GM20000 (cell line): Measurements from ENCODE around the gene SPATA22.

ENCODE experiments used
- DNase-seq: peaks from one replicate; pipeline ENCODE4 v3.0.0; 2012; ENCODE audit warnings: low spot score
- CTCF ChIP-seq: IDR thresholded peaks from 2 replicates; pipeline ENCODE4 v1.5.1; 2012; ENCODE audit warnings: mild to moderate bottlenecking, control low read depth; ENCODE audit errors: extremely low read depth, missing control alignments

SPATA22 gene

GRCh38 chr17:3507869-3508268 is 36.2 kb upstream of the SPATA22 start:
- DNase-seq, result no peak
- TF ChIP-seq CTCF, result no peak

GRCh38 chr17:3507071-3507470 is 35.5 kb upstream of the SPATA22 start:
- no peak for DNase-seq
- no peak for TF ChIP-seq CTCF

- no peak for DNase-seq
- no peak for TF ChIP-seq CTCF
Measured at GRCh38 chr17:3506054-3506453, 34.4 kb upstream of the SPATA22 start.

- TF ChIP-seq CTCF, result no peak
- DNase-seq, result no peak
Measured at GRCh38 chr17:3505008-3505407, 33.4 kb upstream of the SPATA22 start.

- DNase-seq, result no peak
- TF ChIP-seq CTCF, result no peak
Measured at GRCh38 chr17:3503285-3503684, 31.7 kb upstream of the SPATA22 start.

- TF ChIP-seq CTCF, result no peak
- no peak for DNase-seq
Measured at GRCh38 chr17:3502466-3502865, 30.8 kb upstream of the SPATA22 start.

GRCh38 chr17:3501344-3501743 is 29.7 kb upstream of the SPATA22 start:
- no peak for TF ChIP-seq CTCF
- DNase-seq, result no peak

GRCh38 chr17:3497101-3497500 is 25.5 kb upstream of the SPATA22 start:
- no peak for DNase-seq
- TF ChIP-seq CTCF, result no peak
